ENCODE data around the gene TOB1. TPM values are rescaled to one million over a fixed set of nuclear protein-coding genes. Genes with fewer than 3 reads are reported as not detected.

Gene TOB1
- total and polyA plus RNA-seq, 2 of the 4 experiments (the other 2 are of a cell fraction): 4.3 to 9.0 TPM

GRCh38 chr17:50909765-50910605 lies 43.8 kb upstream of the TOB1 start (continued):
- TF ChIP-seq POLR2A (IDR thresholded peaks at IDR 0.05; ENCODE audit: low read depth, low read length): no peak

- ATAC-seq (ENCODE audit: low read depth): no peak
- dilution Hi-C loops (cut with HindIII; ENCODE audit: low sequenced_read_pairs, unreplicated experiment) (no loop called here), in situ Hi-C loops (cut with MboI; ENCODE audit: low sequenced_read_pairs) (no loop called here), intact Hi-C loops (cut with micrococcal nuclease) (no loop called here)
- 88% methylated on average over 5 of the region's 16 CpGs; no CpG with 5 or more reads in 1 of the 2 experiments for WGBS, 2 experiments (ENCODE audit: extremely low coverage in 2 of 2, insufficient read length in 1 of 2)
- BruUV-seq (replicated peaks): no TSS peak
- H2BK20ac ChIP-seq (ENCODE audit: low read depth, low read length): no peak overlapping the region
- no peak overlapping the region for H2AK5ac ChIP-seq (ENCODE audit: low read depth, low read length)
- H3K36me3 ChIP-seq (ENCODE audit: control insufficient read depth, insufficient read depth, low read length): no peaks in the 10 kb centered on the region
- H3K23ac ChIP-seq (ENCODE audit: low read depth, low read length): no peak overlapping the region
- H3K4me1 ChIP-seq (ENCODE audit: control insufficient read depth, insufficient read depth, low read length): peaks cover 13% of the 10 kb centered on the region
- H3K9ac ChIP-seq (ENCODE audit: low read depth, low read length): no peak overlapping the region
- no peaks in the 10 kb centered on the region for H3K9me3 ChIP-seq (ENCODE audit: control insufficient read depth, insufficient read depth, low read length)
- H3K27me3 ChIP-seq (ENCODE audit: control insufficient read depth, insufficient read depth, low read length): peaks cover 19% of the 10 kb centered on the region
- no peak overlapping the region for H3K4ac ChIP-seq (ENCODE audit: low read depth, low read length)
- H2BK15ac ChIP-seq (ENCODE audit: low read depth, low read length): no peak overlapping the region
- no peak overlapping the region for H2AK9ac ChIP-seq (replicated peaks; ENCODE audit: low read depth, low read length, poor library complexity)
- no peaks in the 10 kb centered on the region for H3K79me1 ChIP-seq (ENCODE audit: low read depth in 1 of 2, low read length in 2 of 2)
- no peak overlapping the region for H3K56ac ChIP-seq (ENCODE audit: extremely low read depth, insufficient read depth, low read length)
- no peak overlapping the region for H3K4me2 ChIP-seq (ENCODE audit: low read depth, low read length)
- no peak overlapping the region for H3K4me3 ChIP-seq (ENCODE audit: insufficient read depth, low read depth, low read length)
- no peak overlapping the region for H4K91ac ChIP-seq (ENCODE audit: insufficient read depth, low read depth, low read length)
- H4K8ac ChIP-seq (ENCODE audit: low read depth in 2 of 2, low read length in 2 of 2): no peak overlapping the region
- CTCF ChIA-PET: no interaction called here
- no peak overlapping the region for H4K5ac ChIP-seq (ENCODE audit: low read depth, low read length)
- TF ChIP-seq MAFK (IDR thresholded peaks at IDR 0.05; ENCODE audit: low read depth, low read length) (no peak), NFE2L2 (IDR thresholded peaks at IDR 0.05; ENCODE audit: low read depth, low read length) (no peak), CTCF (conservative IDR thresholded peaks at IDR 0.05; ENCODE audit: low read depth, low read length) (no peak)
- H2AFZ ChIP-seq (replicated peaks; ENCODE audit: low read length, poor library complexity): peak overlapping the region; percentile 5
- H4K20me1 ChIP-seq (ENCODE audit: insufficient read depth, low read length): no peaks in the 10 kb centered on the region
- no peak overlapping the region for H3K27ac ChIP-seq (ENCODE audit: insufficient read depth, low read length)
- no peak overlapping the region for H3K18ac ChIP-seq (ENCODE audit: low read depth, low read length)
- POLR2A ChIA-PET (ENCODE audit: unreplicated experiment): interaction anchor here (1.2 kb wide), 1 partner anchor 42 kb away, joined by 3 read pairs; no protein-coding TSS in a partner anchor
- H2BK120ac ChIP-seq (ENCODE audit: low read depth, low read length): no peak overlapping the region
- no peak overlapping the region for H2BK5ac ChIP-seq (ENCODE audit: low read depth, low read length, poor library complexity, severe bottlenecking)
- no peak for DNase-seq
- no peak overlapping the region for H3K14ac ChIP-seq (replicated peaks; ENCODE audit: low read depth, low read length)
- H3K9me1 ChIP-seq (ENCODE audit: insufficient read depth, low read length): peaks cover 4% of the 10 kb centered on the region; the same call in 1 of the 2 replicates
These were observed 43.0 kb upstream of the TOB1 start for GRCh38 chr17:50908860-50909764.
